GM19193 (cell line): ENCODE results near the gene ATP8B4.

Source experiments
- POLR2A ChIP-seq: IDR thresholded peaks from 4 replicates; pipeline ENCODE4 v1.6.1; 2011; ENCODE audit not compliant: insufficient read depth, insufficient read length; ENCODE audit errors: extremely low read depth

Gene ATP8B4

DNA sequence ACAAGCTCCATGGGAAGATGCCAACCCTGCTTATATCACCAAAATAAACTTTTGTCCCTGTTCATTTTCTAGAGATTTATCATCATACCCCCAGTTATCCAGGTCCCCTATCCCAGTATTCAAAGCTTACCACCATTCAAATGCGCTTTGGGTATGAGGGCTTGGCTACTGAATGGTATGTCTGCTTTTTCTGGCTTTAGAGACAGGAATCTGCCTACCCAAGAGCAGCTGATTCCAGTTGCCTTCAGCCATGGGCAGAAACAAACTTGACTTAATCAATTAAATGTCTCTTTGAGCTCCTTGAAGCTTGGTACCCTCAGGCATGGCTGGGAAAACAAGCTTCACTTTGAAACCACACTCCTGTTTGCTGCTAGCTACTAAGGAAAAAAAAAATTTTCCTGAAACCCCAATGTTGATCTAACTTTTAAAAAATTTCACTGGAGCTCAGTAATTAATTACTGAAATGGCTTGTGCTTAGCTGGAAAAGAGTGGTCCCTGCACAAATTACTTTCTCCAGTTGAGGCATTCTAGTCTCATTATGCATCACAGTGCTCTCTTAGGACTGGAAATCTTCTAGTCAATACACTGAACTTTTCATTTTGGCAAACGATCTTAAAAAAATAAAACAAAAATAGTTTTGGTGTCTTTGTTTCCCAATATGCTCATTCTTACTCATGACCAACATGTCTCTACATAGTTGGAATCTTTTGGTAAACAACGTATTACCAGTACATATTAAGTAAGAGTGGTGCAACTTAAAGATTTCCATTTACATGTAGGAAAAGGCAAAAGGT lies 255.4 kb downstream of the ATP8B4 start:
- TF ChIP-seq POLR2A, result no peak

DNA sequence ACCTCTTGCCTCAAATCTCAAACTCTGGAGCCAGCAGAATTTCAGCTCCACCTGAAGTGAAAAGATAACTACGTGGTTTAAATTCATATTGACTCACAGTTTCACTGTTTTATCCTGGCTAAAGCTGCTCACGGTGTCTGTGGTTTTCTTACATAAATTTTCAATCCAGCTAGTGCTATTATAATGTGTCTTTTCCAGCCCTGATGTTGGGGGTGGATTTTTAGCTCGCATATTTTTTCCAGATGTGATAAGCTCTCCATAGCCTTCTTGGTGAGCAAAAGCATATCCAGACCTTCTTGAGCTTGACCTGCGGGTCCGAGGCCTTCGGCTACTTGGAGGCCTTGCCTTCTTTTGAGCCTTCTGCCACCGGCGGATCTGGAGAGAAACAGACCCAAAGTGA lies 258.9 kb downstream of the ATP8B4 start:
- no peak for TF ChIP-seq POLR2A

DNA sequence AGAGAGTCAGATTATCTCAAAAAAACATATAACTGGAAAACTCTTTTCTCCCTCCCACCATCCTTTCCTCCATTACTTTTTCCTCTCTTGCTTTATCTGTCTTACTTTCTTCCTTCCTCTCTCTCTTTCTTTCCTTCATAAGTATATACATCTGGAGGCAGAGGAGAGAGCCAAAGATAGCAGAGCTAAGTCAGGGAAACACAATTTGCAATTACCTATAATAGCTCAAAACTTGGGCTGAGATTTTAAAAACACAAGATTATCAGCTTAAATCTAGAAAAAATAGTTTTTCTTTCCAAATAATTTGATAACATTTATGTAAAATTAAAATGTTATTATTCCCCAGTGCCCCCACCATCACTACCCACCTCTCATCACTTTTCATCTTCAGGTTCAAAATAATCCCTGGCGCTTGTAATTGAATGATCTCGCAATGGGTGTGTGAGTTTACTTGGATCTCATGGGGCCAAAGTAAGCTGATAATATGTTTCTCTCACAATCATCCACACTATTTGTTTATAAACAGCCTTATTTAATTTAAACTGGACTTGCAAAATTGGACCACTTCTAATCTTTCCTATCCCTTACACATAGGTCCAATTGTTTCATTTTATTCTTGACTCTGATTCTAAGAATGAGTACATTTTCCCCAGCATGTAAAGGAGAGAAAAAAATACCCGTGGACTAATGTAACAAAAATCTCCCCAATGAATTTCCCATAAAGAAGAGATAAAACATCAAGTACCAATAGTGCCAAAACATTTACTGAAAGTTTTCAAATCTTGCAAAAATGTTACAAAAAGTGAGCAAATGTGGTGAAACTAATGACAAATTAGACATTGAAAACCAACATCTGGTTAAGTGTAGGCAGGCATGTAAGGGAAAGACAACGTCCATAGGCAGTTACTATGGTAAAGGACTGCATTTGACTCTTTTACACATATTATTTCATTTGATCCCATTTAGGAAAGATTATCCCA lies 261.2 kb downstream of the ATP8B4 start:
- TF ChIP-seq POLR2A, result no peak

DNA sequence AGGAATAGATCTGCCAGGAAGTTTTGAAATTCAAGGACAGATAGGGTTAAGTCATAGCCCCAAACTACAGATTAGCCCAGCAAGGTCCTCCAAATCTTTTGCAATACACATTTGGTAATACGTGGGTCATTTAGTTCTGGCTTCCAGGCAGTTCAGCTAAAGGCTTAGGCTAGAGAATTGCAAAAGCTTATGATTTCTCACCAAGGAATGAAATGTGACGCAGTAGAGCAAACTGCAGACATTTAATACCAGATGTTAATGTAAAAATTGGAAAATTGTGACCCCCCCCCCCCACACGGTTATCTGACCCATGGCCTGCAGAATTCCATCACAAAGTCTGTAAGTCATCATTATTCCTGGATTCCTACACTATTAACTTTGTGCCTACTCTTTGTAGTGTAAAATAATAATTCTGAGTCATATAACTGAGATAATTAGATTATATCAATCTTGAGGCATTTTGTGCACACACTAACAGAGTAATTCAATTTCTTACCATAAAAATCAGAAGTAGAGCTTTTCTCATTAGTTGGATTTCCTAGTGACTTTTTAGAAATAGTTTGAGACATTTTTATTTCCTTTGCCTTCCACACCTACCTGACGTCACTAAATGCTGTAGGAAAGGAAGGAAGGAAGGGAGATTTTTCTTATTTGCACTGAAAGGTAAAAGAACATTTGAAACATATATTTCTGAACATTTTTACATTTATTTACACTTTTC lies 263.0 kb downstream of the ATP8B4 start:
- TF ChIP-seq POLR2A, result no peak

DNA sequence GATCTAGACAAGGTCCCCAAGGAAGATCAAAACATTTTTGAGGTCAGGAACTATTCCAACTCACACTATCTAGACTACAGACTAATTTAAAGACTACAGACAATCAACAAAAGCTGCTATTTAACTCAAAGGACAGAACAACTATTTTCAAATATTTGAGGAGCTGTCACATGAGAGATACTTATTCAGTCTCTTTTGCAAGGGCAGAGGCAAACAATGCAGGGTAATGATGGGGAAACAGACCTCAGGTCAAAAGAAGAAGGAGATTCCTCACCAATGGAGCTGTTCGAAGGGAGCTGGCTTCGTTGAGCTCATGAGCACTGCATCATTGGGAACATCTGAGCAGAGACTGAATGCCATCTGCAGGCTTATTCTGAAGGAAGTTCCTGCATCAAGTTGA lies 266.3 kb downstream of the ATP8B4 start:
- no peak for TF ChIP-seq POLR2A

DNA sequence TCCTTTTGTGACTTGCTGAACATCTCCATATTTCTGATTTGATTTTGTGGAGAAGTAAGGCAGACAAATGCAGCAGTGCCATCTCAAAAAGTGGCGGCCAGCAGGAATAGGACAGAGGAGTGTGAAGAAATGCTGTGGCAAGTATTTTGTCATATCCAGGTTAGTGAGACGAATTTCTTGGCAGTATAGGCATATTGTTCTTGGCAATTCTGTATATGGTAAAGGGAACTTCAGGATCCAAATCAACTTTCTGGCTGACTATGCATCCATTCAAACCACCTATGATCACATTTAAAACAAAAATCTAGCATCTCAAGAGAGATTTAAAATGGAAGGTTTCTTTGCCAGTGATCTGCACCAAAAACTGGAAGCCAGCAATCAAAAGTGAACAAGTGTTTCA lies 270.2 kb downstream of the ATP8B4 start:
- no peak for TF ChIP-seq POLR2A

DNA sequence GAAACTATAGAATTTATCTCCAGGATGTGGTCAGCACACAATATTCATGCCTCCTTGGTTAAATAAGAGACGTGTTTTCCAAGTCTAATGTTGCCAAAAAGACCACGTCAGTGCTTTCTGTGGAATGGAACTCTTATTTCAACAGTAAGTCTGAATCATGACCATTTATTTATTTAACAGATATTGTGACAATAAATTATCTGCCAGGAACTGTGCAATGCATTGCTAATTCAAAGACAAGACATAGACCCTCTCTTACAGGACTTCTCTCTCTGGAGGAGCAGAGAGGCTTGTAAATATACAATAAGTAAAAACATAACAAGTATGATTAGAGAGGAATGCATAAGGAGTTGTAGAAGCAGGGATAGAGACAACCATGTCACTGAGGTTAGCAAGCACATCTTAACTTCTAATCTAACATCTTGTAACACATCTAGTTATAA lies 270.7 kb downstream of the ATP8B4 start:
- no peak for TF ChIP-seq POLR2A

DNA sequence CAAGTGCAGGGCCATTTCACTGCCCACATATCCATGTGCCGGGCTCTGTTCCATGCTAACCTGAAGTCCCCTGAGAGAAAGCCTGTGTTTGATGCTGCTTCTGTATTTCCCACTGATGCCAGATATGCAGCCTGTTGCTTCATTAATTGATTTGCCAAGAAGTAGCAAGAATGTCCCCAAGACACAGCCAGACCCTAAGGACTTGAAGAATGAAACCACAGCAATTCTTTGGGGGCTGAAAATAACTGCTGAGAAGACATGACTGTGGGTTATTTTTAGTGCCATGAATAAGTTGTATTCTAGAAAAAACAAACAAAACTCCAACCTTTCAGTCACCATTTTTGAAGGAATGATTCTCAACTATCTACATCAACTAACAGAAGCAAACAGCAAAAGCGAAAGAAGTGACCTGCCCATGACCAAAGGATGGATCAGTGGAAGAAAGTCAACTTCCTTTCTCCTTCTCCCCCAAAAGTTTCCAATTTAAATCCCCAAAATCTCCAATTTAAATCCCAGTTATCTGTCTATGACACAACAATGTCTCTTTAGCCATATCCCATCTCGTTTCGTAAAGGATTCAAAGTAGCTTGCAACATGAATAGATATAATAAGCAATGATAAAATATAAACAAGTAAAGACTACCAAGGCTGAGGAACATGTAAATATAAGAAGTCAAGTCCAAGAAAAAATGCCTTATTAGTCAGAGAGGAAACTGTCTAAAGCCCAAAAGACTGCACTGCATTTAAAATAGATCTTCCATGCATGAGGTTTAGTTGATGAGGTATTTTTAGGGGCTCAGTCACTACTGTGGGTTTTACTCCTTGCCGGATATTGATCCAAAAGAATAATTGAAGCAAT lies 271.4 kb downstream of the ATP8B4 start:
- TF ChIP-seq POLR2A, result no peak

DNA sequence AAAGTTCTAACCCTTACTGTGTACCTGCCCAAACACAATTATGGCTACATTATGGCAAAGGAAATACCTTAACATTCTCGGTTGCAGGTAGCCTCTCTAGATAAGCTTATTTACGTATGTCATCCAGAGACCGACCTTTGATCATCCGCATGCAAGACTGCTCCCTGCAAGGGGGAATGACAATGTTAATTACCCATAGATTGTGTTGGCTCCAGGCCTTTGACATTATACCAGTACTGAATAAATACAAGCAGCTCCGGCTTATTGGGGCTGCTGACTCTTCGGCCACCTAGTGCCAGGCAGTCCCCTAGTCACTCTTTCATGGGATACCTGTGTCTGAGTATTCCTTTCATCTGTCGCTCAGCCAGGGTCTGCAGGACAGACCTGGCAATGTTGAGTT lies 274.6 kb downstream of the ATP8B4 start:
- no peak for TF ChIP-seq POLR2A

DNA sequence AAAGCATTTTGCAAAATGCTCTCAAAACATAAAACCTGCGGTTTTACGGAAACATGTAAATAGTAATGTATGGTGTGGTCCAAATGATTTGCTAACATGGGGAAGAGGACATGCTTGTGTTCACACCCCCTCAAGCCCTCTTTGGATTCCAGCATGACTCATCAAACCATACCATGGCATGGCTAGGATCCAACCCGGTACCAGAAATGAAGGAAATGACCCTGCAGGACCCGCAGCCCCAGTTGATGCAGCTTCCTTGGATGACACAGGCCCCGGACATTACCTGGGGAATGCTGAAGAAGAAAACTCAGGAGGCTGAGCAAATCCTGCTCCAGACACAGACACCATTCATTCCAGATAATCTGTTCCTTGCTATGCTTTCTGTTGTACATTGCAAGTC lies 275.3 kb downstream of the ATP8B4 start:
- no peak for TF ChIP-seq POLR2A

DNA sequence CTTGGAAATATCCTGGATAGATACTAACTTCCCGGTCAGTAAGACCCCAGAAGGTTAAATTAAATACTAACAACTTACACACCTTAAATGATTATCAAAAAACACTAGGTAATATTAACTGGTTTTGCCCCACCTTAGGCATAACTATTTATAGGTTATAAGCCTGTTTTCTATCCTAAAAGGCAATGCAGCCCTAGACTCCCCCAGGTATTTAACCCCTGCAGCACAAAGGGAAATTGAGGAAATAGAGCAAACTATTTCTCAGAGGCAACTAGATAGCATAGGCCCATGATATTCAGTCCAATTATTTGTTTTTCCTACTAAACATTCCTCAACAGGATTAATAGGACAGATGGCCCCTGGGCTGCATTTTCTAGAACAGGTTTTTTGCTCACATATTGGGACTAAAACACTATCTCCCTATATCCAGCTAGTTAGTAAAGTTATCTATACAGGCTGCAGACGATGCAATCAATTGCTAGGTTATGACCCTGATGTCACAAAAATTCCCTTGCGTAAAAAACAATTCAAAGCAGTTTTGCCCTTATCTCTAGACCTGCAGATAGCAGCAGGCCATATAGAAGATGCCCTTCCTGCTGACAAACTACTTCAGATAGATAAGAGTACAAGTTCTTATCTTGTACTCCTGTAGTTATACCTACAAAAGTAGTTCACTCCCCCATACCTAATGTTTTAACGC lies 276.9 kb downstream of the ATP8B4 start:
- TF ChIP-seq POLR2A, result no peak

DNA sequence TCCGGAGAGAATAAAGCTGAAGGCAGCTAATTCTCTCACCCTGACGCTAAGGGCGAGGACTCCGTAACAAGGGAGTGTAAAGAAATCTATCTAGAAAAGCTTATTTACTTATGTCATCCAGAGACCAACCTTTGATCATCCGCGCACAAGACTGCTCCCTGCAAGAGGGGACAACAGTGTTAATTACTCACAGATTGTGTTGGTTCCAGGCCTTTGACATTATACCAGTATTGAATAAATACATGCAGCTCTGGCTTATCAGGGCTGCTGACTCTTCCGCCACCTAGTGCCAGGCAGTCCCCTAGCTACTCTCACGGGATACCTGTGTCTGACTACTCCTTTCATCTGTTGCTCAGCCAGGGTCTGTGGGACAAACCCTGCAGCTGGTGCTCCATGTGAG lies 286.5 kb downstream of the ATP8B4 start:
- no peak for TF ChIP-seq POLR2A

DNA sequence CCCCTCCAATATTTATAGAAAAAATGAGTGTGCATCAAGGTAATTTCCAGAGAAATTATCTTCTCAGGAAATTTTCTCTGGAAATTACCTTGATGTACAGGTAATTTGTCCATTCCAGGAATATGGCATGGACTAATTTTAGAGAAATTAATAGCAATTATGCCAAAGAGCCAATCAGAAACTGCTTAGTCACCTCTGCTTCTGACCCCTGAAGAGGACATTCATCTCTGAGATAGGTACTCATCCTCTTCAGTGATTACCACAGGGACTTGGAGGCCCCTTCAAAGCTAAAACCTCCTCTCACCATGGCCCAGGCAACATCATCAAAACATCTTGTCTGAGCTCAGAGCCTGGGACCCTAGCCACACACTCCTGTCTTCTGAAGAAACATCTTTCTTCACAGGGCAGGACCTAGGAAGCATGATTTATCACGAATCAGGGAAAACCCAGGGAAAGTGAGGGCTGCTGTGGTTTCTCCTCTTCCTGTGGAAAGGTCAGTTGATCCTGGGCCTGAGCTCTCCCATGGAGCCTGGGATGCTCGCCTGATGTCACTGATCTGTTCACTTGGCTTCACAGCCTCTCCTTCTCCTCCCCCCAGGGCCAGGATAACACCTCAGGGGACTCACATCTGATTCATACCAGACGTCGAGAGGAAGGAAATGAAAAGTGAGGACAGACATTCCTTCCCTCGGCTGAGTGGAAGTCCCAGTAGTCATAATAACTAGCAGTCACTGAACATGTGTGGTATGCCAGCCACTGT lies 287.6 kb downstream of the ATP8B4 start:
- no peak for TF ChIP-seq POLR2A
